ENCODE results near the gene HMG20B.

HMG20B gene

DNA sequence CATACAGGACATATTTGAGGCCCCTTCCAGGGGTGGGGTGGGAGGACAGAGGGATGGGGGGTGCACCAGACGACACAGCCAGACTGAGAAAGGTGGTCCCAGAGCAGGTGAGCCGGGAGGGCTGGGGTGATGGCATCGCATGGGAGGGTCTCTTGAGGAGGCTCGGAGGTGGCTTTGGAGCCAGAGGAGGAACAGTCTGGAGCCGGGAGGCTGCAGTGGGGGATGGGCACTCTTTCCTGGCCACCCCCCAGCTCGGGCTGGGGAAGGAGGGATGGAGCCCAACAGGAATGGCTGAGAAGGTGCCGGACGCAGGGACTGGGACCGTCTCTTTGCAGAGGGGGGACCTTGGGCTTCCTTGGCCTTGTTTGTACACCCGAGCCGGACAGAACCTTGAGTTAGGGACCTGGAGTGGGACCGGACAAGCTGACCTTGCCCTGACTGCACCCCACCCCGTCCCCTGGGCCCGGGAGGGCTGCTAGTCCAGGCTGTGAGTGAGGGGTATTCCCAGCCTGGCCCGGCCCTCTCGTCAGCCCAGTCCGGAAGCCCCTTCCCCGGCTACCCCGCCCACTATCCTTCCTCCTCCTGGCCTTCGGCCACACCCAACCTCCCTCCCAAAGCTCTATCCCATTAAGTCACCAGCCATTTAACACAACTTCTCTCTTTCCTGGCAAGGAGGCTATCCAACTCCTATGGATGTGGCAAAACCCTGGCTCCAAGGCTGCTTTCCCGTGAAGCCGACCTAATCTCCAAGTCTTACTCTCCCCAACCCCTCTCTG is 34.7 kb downstream of the HMG20B start:
- no peak for DNase-seq (ENCODE audit: low read depth)

DNA sequence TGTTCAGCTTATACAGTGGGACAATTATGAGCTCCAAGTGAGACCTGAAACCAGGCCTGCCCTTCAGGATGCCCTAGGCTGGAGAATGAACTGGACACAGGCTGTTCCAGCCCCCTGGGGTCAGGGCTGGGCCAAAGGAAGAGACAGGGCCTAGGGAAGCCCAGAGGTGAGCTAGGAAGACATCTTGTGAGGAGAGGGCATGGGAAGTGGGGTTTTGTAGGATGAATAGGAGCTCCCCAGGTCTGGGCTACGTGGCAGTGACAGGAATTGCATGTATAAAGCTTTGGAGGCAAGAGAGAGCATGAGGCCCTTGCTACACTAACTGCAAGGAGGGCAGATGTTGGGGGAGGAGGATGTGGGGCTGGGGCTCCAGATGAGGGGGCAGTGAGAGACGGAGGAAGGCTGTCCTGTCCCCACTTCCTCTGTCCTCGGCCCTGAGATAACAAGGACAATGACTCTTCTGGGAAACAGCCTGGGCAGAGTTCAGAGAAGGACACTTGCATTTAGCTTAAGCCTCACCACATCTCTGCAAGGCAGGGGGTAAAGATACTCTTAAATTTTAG is 35.4 kb downstream of the HMG20B start:
- DNase-seq (ENCODE audit: low read depth): no peak

DNA sequence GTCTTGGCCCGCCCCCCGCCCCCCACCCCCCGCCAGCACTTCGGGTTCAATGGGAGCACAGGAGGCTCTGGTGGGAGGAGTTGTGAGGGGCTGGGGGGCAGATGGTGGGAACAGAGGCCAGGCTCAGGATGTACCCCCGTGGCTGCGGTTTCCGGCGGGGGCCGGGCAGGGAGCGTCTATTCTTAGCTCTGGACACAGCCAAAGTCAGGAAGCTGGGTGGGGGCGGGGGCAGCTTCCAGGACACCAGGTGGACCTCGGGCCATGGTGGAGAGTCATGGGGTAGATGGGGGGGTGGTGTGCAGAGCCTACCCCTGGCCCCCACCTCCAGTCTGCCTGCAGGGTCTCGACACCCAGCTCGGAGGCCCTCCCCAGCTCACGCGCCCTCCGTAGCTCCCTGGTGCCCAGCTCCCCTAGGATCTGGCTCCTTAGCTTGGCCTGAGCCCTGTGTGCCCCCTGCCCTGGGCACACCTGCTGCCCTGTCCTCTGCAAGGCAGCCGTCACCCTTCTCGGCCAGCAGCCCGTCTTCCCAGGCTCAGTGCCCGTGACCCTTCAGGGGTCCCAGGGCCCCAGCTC is 36.1 kb downstream of the HMG20B start:
- DNase-seq (ENCODE audit: low read depth): no peak

DNA sequence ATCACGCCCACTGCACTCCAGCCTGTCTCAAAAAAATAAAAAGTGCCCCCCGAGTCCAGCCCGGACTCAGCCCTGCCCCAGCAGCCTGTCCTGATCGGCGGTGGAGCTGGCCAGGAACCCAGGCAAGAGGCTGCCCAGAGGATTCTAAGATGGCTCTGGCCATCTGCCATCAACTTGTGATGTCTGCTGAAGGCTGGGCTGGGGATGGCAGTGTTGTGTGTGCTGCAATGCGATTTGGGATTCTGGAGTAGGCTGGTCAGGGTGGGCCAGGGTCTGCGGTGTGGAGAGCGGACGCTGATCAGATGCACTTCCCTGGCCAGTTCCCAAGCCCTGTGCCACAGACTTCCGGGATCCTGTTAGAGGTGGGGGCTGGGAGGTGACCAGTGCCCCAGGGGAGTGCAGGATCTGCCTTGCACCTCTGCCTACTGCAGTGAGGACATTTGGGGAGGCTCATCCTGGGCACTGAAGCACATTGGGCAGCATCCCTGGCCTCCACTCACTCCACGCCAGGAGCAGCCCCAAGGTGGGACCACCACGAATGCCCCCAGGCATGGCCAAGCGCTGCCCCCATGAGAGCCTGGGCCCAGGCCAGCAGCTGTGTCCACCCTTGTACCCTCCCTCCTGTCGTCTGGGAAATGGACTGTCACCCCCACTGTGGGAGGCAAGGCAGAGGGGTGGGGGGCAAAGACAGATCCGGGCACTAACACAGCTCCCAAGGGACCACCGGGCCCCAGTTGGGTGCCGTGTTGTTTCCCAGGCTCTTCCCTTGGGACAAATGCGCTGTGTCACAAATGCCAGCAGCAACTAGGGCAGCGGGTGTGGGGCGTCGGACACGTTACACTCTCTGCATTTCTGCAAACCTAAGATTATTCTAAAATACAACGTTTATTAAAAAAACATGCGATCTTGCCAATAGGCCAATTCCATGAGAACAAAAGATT is 37.3 kb downstream of the HMG20B start:
- DNase-seq (ENCODE audit: low read depth): no peak

DNA sequence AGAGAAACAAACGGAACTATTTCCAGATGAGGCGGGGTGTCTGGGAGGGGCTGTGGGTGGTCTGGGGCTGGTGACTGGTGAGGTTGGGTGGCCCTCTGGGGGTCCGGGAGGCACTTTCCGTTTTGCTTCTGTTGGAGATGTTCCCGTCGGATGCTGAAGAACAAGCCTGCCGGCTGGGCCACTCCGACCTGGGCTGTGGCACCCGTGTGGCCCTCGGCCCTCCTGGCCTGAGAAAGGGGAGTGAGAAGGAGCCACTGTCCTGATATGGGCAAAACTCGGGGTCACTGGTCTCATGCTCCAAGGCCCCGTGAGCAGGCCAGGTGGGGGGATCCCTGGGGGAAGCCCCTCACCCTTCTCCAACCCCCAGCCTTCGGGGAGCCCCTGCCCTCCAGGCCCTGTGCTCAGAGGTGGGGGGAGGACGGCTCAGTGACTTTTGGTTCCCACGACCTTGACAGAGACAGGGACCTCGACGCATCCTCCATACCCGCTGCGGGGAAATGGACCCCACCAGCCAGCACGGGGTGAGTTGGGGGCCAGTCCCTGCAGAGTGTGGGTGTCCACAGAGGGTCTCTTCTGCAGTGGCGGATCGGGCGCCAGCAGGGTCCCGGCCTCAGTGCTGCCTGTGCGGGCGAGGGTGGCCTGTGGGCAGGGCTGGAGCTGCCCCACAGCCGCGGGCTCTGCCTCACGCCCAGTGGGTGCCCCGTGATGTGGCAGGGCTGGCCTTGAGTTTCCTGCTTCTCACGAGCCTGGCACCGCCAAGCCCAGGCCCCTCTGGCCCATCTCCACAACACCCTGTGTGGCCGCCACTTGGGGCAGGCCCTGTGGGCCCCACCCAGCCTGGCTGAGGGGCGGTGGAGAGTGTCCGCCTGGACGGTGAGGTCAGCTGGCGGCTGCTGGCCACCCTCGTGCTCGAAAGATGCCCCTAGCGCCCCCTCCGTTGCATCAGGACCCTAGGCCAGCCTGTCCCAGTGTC is 38.3 kb downstream of the HMG20B start:
- no peak for DNase-seq (ENCODE audit: low read depth)

DNA sequence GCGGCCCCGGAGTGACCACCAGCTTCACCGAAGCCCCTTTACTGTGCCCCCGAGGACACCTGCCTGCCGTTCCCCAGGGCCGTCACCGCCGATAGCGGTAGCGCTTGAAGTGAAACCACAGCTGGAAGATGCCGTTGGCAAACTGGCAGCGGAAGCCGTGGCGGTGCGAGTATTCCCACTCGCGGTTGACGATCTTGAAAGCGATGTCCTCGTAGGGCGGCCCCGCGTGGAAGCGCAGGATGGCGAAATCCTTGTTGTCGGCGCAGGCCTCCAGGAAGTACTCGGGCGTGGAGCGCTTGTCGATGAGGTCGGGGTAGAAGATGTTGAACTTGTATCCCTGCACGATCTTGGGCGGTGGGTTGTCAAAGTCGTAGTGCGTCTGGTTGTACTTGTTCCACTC is 39.1 kb downstream of the HMG20B start:
- no peak for DNase-seq (ENCODE audit: low read depth)

DNA sequence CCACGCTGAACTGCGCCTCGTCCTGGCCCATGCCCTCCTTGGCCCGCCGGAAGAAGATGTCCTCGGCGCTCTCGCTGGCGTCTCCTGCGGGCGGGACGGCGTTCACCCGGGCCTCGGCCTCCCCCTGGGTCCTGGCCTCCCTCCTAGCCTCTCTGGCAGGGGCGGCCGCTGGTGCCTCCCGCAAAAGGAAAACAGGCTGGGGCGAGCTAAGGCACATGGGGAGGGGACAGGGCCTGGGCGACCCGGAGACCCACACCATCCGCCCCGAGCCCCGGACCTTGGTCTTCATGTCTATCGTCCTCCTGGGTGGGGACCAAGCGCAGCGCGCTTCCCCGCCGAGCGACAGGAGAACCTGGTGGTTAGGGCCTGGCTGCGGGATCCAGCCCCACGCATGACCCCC is 39.6 kb downstream of the HMG20B start:
- no peak for DNase-seq (ENCODE audit: low read depth)

DNA sequence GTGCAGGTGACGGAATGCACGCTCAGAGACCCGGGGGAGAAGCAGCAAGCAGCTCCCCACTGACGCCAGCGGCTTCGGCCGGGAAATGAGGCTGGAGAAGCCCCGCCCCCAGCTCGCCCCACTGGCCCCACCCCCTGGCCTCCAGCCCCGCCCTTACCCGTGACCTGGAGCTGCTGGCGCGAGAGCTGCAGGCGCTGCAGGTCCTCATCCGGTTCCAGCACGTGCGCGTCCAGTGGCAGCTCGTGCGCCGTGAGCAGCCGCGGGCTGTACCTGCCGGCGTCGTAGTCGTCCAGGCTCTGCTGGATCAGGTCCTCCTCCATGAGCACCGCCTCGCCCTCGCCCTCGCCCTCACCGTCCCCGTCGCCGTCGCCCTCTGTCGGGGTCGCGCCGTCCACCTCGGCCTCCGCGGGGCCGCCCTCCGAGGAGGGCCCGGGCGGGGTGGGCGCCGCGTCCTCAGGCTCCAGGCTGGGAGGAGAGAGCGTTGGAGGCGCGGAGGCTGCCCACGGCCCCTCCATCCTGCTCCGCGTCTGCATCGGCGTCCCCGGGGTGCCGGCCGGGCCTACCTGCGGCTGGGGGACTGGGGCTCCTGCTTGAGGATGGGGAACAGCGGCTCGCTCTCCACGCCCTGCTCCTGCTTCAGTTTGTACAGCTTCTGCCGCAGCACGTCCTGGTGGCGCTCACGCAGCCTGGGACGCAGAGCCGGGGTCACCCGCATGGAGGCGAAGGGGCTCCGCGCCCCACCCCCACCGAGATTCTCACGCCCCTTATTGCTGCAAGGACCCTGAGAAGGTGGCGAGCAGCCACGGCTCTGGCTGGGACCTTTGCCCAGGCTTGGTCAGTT is 40.4 kb downstream of the HMG20B start:
- no peak for DNase-seq (ENCODE audit: low read depth)

DNA sequence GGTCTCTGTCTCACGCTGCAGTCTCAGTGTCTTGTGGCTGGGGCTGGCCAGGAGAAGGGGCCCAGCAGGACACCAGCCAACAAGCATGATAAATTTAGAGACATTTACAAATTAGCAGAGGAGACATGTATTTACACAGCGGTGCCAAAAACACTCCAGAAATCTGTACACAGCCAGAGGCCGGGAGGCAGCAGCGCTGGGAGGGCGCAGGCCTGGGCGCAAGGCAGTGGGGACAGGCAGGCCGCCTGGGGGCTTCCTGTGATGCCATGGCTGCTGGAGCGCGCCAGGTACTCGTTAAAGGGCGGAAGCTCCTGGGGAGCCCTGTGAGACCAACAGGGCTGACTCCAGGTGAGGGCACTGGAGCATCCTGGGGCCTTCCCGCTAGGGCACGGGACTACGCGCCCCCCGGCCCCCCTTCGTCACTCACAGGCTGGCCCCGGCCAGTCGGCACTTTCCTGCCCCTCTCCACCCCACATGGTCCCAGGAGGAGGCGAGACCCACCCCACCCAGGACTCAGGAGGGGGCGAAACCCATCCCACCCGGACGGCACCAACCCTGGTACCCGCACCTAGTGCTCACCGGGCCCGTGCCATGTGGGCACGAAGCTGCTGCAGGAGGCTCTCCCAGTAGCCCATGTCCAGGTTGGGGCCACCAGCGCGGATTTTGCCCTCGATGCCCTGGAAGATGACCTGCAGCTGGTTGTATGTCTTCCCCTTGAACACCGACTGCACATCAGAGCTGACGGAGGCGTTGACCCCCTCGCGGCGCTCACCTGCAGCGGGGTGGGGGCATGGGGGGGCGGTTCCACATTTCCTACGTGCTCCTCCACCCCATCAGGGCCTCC is 41.3 kb downstream of the HMG20B start:
- DNase-seq (ENCODE audit: low read depth): no peak

DNA sequence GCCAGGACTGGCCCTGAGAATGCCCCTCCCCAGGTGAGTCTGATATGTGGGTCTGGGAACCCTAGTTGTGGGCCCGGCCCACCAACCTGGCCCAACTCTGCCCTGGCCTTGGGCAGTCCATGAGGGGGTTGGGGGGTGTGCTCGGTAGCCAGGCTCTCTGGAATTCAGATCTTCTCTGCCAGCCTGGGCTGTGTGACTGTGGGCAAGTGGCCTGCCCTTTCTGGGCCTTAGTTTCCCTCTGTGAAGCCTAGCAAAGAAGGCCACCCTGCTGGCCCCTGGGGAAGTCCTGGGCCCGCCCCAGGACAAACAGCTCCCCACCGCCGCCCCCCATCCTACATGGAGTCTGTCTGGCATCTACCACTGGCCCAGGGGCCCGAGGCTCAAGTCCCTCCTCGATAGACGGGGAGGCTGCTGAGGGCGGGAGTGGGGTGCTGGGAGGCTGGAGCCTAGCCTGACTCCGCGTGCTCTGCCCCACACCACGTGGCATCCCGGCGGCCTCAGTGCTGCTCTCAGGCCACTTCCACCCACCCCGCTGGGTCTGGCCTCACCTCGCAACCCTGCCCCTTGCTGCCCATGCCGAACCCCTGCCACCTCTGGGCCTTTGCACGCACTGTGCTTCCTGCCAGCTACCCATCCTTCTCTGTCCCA is 42.2 kb downstream of the HMG20B start:
- no peak for DNase-seq (ENCODE audit: low read depth)

DNA sequence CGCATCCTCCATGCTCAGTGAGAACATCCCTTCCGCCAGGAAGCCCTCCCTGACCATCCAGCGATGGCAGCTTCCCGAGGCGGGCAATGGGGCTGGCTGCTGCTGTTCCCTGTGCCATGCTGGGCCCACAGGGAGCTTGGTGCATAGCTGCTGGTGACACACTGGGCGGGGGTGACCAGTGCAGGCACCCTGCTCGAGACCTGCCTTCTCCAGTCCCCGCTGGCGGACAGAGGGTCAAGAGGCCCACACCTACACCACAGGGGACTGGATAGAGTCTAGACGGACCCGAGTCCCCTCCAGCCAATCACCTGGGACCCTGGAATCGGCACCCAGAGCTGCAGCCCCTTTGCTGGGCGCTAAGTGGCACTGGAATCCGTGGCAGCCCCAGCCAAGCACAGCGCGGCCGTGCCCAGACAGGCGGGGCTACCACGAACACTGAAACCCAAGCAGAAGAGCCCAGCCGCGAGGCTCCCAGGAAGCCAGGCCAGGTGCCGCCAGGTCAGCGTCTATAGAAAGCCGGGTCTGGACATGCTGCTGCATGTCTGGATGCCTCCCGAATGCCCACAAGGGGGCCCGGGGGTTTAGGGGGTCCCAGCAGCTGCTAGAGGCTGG is 42.9 kb downstream of the HMG20B start:
- DNase-seq (ENCODE audit: low read depth): no peak

DNA sequence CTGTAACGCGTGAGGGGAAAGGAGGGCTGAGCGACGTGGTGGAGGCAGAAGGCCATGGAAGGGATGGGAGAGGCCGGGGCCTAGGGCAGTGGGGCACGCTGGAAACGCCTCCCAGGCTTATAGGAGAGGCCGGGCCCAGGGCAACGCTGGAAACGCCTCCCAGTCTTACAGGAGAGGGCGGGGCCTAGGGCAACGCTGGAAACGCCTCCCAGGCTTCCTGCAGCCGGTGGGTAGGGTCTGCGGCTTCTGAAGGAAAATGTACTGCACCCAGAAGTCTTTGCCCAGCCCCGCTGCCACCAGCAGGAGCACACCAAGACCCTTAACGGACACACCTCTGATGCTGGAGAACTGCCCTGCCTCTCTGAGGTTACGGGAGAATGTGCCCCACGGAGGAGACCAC is 44.7 kb downstream of the HMG20B start:
- no peak for DNase-seq (ENCODE audit: low read depth)

DNA sequence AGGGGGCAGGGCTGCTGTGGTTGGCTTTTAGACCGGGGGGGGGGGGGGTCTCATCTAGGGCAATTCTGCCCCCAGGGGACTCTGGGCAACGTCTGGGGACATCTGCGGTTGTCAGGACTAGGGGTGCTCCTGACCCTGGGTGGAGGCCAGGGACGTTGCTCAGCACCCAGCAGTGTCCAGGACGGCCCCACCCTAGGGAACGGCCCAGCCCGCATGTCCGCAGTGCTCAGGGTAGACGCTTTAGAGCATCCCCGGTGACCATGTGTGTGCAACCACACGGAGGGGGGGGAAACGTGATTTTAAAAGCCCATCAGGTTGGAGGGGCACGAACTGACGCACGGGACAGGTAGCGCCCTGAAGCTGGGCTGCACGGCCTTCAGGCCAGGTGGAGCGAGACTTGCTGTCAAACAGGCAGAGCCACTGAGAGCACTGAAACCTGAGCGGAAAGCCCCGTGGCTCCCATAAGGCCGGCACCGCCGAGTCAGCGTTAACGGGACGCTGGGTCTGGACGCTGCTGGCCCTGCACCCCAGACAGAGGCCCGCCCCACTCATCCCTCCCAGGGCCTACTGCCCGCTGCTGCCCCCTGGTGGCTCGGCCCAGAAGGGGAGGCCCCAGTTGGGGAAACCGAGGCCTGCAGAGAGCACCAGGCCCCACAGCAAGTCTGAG is 45.5 kb downstream of the HMG20B start:
- peak; percentile 23 for DNase-seq (ENCODE audit: low read depth)

DNA sequence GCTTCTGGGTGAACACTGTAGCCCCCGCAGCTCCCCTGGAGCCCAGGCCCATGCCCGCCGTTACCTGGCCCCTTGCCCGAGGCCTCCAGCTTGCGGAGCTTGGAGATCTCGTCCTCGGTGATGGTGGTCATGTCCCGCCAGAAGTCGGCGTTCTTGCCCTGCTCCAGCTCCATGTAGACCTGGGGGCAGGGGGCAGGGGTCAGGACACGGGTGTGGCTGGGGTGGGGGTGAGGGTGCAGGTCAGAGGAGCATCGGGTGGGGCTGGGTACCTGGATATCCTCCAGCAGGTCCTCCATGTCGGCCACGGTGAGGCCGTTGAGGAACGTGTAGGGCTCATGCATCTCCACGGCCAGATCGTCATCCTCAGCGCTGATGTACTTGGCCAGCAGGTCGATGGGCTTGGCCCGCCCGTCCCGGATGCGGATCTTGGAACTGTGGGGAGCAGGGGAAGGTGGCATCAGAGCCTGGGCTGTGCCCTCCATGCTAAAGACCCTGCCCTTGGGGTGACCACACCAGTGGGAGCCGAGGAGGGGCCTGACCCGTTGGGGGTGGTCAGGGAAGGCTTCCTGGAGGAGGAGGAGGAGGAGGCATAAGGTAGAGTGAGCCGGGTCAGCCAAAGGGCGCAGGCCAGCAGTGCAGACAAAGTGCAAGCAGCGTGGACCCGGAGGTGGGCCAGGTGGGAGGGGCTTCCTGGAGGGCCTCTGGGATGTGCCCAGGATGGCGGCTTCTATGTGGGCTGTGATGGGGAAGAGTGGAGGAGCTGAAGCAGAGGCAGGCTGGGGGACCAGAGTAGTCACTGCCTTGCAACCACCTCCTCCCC is 46.3 kb downstream of the HMG20B start:
- DNase-seq (ENCODE audit: low read depth): no peak

DNA sequence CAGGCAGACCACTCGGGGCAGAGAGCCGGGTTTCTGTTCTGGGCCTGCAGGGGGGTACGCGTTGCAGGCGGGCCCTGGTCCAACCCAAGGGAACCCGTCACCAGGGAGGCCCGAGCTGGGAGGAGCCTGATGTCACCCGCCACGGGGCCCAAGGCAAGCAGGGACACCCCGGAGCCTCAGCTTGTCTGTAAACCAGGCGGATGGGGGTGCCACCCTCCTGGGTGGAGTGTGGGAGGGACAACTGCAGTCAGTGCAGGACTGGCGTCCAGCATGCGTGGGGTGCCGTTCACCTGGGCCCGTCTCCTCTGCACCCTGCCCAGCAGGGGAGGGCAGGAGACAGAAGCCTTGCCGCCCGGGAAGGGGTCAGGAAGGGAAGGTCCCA is 46.9 kb downstream of the HMG20B start:
- DNase-seq (ENCODE audit: low read depth): no peak

DNA sequence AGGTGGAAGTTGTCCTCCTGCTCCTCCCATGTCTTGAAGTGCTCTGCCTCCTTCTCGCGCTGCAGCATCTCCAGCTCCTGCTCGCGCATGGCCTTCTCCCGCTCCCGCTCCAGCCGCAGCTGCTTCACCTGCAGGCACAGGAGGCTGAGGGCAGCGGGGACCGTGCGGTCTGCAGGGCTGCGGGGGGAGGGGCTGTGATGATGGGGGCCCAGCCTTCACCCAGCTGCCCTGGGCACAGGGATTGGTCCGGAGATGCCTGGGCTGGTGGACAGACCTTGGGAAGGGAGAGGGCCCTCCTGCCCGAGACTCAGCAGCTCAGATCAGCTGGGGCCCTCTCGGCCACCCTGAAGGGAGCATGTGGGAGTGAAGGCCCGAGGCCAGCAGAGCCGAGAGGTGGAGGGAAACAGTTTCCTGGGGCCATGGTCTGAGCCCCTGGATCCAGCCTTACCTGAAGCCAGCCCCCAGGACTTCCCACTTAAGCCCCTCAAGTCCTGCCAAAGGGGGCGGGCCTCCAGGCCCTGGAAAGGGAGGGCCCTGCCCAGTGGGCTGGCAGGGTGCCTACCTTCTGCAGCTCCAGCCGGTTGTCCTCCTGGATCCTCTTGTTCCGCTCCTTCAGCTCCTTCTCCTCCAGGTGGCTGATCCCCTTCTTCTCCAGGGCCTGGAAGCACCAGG is 47.5 kb downstream of the HMG20B start:
- DNase-seq (ENCODE audit: low read depth): no peak
